Measurements from ENCODE around the gene SNTG2. TPM values are rescaled to one million over a fixed set of nuclear protein-coding genes. Genes with fewer than 3 reads are reported as not detected.
"Not testable (repeated sequence)": the region's sequence is repeated elsewhere in the genome, so short reads cannot be mapped to it uniquely, and the experiment has no call there.

The SNTG2 gene
- total RNA-seq, 1 donor = under 0.01 TPM

DNA sequence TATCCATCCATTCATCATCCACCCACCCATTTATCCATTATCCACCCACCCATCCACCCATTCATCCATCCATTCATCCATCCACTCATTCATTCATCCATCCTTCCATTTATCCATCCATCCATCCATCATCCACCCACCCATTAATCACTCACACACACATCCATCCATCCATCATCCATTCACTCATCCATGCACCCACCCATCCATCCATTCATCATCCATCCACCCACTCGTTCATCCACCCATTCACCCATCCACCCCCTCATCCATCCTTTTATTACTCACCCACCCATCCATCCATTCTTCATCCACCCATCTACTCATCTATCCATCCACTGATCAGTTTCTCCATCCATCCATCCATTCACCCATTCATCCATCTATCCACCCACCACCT, 454.5 kb downstream of the SNTG2 start:
- TF ChIP-seq, protein P1, sequence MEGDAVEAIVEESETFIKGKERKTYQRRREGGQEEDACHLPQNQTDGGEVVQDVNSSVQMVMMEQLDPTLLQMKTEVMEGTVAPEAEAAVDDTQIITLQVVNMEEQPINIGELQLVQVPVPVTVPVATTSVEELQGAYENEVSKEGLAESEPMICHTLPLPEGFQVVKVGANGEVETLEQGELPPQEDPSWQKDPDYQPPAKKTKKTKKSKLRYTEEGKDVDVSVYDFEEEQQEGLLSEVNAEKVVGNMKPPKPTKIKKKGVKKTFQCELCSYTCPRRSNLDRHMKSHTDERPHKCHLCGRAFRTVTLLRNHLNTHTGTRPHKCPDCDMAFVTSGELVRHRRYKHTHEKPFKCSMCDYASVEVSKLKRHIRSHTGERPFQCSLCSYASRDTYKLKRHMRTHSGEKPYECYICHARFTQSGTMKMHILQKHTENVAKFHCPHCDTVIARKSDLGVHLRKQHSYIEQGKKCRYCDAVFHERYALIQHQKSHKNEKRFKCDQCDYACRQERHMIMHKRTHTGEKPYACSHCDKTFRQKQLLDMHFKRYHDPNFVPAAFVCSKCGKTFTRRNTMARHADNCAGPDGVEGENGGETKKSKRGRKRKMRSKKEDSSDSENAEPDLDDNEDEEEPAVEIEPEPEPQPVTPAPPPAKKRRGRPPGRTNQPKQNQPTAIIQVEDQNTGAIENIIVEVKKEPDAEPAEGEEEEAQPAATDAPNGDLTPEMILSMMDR (IDR thresholded peaks at IDR 0.05; ENCODE audit: insufficient read depth, low read depth, low read length) = no peak
- no peak for DNase-seq (ENCODE audit: low read depth)
- H3K4me3 ChIP-seq (ENCODE audit: low read depth, low read length) = no peak overlapping the region

DNA sequence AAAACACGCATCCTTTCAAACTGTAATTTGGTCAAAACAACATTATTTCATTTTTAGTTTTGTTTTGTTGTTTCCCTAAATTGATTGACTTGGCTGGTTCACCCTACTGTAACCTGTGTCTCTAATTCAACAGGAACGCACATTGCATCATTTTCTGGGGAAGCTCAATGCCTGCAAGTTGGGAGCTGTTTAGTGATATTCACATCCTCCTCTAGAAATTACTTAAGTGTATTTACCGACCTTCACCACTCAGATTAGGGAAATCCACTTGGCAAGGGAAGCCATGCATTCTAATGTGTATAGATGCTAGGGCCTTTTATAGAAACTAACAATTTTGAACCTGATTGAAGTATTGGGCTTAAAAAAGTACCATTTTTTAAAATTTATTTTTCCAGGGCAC, 455.3 kb downstream of the SNTG2 start:
- TF ChIP-seq, protein P1 (IDR thresholded peaks at IDR 0.05; ENCODE audit: insufficient read depth, low read depth, low read length) = no peak
- DNase-seq (ENCODE audit: low read depth) = no peak
- H3K4me3 ChIP-seq (ENCODE audit: low read depth, low read length) = no peak overlapping the region

DNA sequence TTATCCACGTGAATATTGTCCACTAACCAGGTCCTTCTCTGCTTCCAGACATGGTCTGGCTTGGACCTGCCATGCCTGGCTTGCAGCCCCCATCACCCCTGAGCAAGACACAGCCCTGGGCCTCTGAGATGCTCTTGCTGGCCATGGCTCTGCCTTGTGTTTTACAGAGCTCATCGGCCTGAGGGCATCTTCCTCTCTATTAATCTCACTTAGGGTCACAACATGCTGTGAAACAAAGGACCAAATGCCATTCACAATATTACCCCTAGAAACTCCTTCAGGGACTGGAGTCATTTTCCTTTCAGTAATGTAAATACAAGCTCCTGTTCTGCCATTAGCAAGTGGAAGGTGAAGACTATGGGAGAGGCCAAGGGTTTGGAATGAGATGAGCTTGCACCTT, 455.8 kb downstream of the SNTG2 start:
- DNase-seq (ENCODE audit: low read depth) = no peak
- TF ChIP-seq, protein P1 (IDR thresholded peaks at IDR 0.05; ENCODE audit: insufficient read depth, low read depth, low read length) = no peak
- H3K4me3 ChIP-seq (ENCODE audit: low read depth, low read length) = no peak overlapping the region

DNA sequence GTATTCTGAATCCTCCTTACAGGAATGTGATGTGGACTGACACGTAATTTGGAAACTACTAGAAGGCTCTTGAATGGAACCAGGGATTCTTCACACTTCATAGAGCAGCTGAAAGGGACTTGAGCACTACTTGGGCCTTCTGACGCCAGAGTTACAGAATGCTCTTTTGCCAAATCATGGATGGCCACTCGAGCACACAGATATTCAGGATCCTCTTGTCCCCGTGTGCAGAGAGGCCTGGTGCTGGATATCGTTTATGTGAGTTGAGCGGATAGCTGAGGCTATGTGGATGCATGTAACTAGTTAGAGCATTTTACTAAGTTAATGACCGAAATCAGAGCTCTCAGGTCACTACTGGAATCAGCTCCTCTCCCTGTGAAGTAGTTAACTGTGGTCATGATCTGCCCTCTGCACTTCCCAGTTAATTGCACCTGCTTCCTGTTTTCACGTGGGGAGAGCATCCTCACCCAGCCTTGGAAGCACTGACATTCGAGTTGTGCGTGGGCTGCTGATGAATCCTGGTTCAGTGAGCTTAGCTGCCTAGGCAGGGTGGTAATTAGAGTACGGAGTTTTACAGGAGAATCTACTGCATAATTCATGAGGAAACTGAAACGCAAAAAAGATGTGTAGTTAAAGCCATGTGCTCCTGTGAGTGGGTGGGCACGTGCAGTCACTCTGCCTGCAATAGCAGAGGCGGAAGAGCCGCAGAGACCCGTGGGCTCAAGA, 457.5 kb downstream of the SNTG2 start:
- H3K4me3 ChIP-seq (ENCODE audit: low read depth, low read length) = no peak overlapping the region
- no peak for DNase-seq (ENCODE audit: low read depth)
- TF ChIP-seq, protein P1 (IDR thresholded peaks at IDR 0.05; ENCODE audit: insufficient read depth, low read depth, low read length) = no peak

DNA sequence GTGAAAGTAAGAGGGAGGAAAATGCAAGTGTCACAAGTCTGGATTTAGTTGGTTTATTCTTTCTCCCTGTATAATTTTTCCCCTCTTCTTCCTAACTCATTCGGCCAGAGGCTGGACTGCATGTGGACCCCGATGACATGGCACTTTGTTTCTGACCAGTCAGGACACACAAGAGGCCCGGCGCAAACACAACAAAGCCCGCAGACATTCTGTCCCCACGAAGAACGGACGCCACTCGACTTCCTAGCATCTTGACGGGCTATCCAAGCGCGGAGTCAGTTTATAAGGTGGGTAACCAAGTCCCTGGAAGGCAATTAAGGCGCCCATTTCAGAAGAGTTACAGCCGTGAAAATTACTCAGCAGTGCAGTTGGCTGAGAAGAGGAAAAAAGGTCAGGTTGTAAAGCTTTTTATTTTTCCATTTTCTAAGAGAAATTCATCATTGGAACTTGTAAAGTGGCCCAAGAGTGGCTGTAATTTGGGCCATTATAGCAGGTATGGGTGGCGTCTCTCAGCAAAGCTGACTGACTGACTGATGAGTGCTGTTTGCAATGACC, 462.6 kb downstream of the SNTG2 start, which contains the start of gene TPO:
Gene TPO (plus strand): TSS at position 308 of the 555 bp plus-strand sequence. CDS start 946 bp downstream, outside the sequence.
- no peak for DNase-seq (ENCODE audit: low read depth)
- TF ChIP-seq, protein P1 (IDR thresholded peaks at IDR 0.05; ENCODE audit: insufficient read depth, low read depth, low read length) = no peak
- H3K4me3 ChIP-seq (ENCODE audit: low read depth, low read length) = no peak within 1 kb of the TSS

DNA sequence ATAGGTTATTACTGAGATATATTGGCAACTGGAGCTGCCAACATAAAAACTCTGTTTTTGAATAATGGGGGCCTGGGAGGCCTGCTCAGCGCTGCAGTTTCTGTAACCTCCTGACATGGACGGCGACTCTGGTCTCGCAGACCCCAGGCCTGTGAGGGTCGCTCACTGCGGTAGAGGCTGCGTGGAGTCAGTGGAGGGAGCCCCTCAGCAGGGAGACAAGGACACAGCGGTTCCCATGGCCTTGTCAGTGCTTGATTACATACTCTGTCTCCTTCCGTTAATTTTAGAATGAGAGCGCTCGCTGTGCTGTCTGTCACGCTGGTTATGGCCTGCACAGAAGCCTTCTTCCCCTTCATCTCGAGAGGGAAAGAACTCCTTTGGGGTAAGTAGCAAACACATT, 463.5 kb downstream of the SNTG2 start:
- TF ChIP-seq, protein P1 (IDR thresholded peaks at IDR 0.05; ENCODE audit: insufficient read depth, low read depth, low read length) = no peak
- no peak overlapping the region for H3K4me3 ChIP-seq (ENCODE audit: low read depth, low read length)
- DNase-seq (ENCODE audit: low read depth) = no peak

DNA sequence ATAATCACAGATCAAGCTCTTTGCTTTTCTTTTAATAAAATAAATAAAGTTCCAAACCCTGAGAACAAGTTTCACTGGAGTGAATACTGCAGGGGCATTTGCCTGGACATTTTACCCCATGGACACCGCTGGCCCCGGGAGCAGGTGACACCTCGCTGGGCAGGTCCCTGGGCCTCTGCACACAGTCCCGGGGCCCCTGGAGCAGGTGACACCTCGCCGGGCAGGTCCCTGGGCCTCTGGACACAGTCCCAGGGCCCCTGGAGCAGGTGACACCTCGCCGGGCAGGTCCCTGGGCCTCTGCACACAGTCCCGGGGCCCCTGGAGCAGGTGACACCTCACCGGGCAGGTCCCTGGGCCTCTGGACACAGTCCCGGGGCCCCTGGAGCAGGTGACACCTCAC, 464.3 kb downstream of the SNTG2 start:
- DNase-seq (ENCODE audit: low read depth); H3K4me3 ChIP-seq (ENCODE audit: low read depth, low read length): not testable (repeated sequence)
